Measurements from ENCODE around the gene ENTHD1. TPM values are rescaled to one million over a fixed set of nuclear protein-coding genes. Genes with fewer than 3 reads are reported as not detected.

The ENTHD1 gene
- total RNA-seq, 2 experiments from 2014 or later = not detected

GRCh38 chr22:39777716-39778454, 115.7 kb downstream of the ENTHD1 start:
- no TSS peak for BruUV-seq (replicated peaks)
- no peaks in the 10 kb centered on the region for H3K9me3 ChIP-seq (ENCODE audit: low read length)
- H3K79me2 ChIP-seq (ENCODE audit: insufficient read depth, low read depth, low read length) = no peaks in the 10 kb centered on the region
- no peaks in the 10 kb centered on the region for H4K20me1 ChIP-seq (ENCODE audit: insufficient read depth, low read length)
- H3K36me3 ChIP-seq (ENCODE audit: insufficient read depth, low read length) = no peaks in the 10 kb centered on the region
- no peak overlapping the region for H3K4me3 ChIP-seq (ENCODE audit: low read depth, low read length, poor library complexity, severe bottlenecking)
- H3K4me2 ChIP-seq (ENCODE audit: low read length) = no peak overlapping the region
- ChIA-PET POLR2A (interaction anchor here (0.7 kb wide), 1 partner anchor 213 kb away, joined by 3 read pairs; no protein-coding TSS in a partner anchor), CTCF (ENCODE audit: unreplicated experiment) (no interaction called here)
- H3K27ac ChIP-seq (ENCODE audit: low read depth, low read length, poor library complexity, severe bottlenecking) = no peak overlapping the region
- H3K9me2 ChIP-seq (ENCODE audit: insufficient read depth, low read length) = no peaks in the 10 kb centered on the region
- no peak overlapping the region for H2AFZ ChIP-seq (ENCODE audit: low read length)
- TF ChIP-seq CTCF (conservative IDR thresholded peaks at IDR 0.05; ENCODE audit: low read length) = no peak
- no peak for TF ChIP-seq EZH2phosphoT487 (IDR thresholded peaks at IDR 0.05; ENCODE audit: borderline replicate concordance, low read depth, low read length)
- intact Hi-C loops (cut with micrococcal nuclease; ENCODE audit: unreplicated experiment) = no loop called here
- H3K4me1 ChIP-seq (ENCODE audit: insufficient read depth, low read length, poor library complexity, severe bottlenecking) = no peaks in the 10 kb centered on the region
- DNase-seq (ENCODE audit: low spot score) = no peak

GRCh38 chr22:39776295-39777009, 117.1 kb downstream of the ENTHD1 start:
- Histone ChIP-seq H3K9me2 (ENCODE audit: insufficient read depth, low read length) (no peaks in the 10 kb centered on the region), H3K4me1 (ENCODE audit: insufficient read depth, low read length, poor library complexity, severe bottlenecking) (no peaks in the 10 kb centered on the region), H3K9me3 (ENCODE audit: low read length) (no peaks in the 10 kb centered on the region), H2AFZ (ENCODE audit: low read length) (no peak overlapping the region), H3K4me3 (ENCODE audit: low read depth, low read length, poor library complexity, severe bottlenecking) (no peak overlapping the region), H3K27ac (ENCODE audit: low read depth, low read length, poor library complexity, severe bottlenecking) (no peak overlapping the region), H4K20me1 (ENCODE audit: insufficient read depth, low read length) (no peaks in the 10 kb centered on the region), H3K79me2 (ENCODE audit: insufficient read depth, low read depth, low read length) (no peaks in the 10 kb centered on the region), H3K4me2 (ENCODE audit: low read length) (no peak overlapping the region), H3K36me3 (ENCODE audit: insufficient read depth, low read length) (no peaks in the 10 kb centered on the region)
- no TSS peak for BruUV-seq (replicated peaks)
- intact Hi-C loops (cut with micrococcal nuclease; ENCODE audit: unreplicated experiment) = no loop called here
- ChIA-PET CTCF (ENCODE audit: unreplicated experiment) (no interaction called here), POLR2A (no interaction called here)
- TF ChIP-seq CTCF (conservative IDR thresholded peaks at IDR 0.05; ENCODE audit: low read length) (no peak), EZH2phosphoT487 (IDR thresholded peaks at IDR 0.05; ENCODE audit: borderline replicate concordance, low read depth, low read length) (no peak)
- no peak for DNase-seq (ENCODE audit: low spot score)
